Hair follicular keratinocyte (primary cell): ENCODE measurements around the gene SF3B4. TPM values are rescaled to one million over a fixed set of nuclear protein-coding genes. Genes with fewer than 3 reads are reported as not detected.

Experiments used
- total RNA-seq: library from RNA; depleted of rRNA; stranded (reverse); fragments of >200 nt; gene quantifications from 2 replicates; pipeline ENCODE4 v1.2.3, GENCODE V29; 2015

The SF3B4 gene
- 9.8 and 10.9 TPM in 2 replicates for total RNA-seq

DNA sequence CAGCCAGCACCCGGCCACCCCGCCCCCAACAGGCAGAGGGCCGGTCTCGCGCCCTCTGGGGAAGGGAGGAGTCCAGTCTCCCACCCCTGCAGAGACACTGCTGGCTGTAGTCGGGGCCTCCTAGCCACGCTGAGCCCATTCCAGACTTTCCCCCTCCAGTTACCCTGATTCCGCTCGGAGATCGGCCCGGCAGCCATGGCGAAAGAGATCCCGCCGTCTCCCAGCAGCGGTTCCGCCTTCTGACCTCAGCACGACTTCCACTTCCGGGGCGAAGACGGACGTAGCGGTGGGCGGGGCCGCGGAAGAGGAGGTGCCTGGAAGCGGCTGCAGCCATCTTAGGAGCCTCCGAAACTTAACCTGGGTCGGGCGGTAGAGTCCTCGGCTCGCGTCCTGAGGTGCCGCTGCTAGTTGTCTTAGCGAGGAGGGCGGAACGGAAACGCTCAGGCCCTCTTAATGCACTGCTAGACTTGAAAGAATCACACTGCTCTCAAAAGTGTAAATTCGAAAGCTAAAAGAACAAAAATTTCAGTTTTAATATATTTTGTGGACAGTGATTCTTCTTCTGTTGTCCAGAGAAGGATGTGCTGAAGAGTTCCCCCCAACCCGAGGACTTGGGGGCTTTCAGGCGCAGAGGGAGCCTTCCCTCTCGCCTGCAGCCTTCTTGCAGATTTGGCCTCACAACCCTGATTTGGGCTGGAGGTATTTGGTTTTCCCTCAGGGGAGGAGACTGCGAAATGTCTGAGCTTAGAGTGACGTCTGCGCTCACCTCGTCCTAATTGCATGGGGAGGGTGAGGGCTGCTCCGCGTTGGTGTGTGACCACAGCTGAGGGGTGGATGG, at the start of gene SF3B4:
TSS of gene SF3B4 (minus strand) at position 241 of the 838 bp plus-strand sequence. CDS start at position 197, 44 bp downstream.

DNA sequence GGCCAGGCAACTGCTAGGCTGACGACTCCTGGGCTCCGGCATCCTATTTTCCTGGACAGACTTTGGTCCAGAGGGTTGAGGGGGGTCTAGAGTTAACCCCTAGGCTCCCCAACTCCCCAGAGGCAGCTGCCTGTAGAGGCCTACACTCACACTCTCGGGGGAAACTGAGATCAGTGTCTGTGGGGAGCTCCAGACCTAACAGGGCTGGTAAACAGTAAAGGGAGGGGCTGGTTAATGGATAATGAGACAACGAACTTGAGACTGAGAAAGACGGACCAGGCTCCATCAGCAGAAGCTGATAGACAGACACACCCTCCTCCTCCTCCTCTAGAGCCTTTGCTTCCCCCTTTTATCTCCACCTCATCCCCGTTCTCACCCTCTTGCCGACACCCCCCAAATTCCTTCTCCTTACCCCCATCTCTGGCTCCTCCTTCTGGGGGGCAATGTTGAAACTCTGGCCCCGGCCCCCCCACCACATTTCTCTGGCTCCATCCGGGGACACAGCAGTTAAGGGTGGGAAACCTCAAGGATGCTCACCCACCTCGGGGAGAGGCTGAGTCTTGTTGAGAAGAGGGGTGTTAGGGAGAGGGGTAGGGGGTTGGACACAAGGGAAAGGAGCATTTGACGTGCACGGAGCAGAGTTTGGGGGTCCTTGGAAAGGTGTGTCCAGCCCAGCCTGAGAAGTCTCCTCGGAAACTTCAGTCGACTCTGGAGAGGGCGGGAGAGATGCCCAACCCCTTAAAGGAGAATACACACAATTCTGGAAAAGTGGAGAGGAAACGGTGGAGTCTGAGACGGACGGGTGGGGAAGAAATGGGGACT, 8.8 kb upstream of the SF3B4 start, which contains the start of gene MTMR11:
TSS of gene MTMR11 (minus strand) at position 710 of the 822 bp plus-strand sequence. CDS start at position 478, 232 bp downstream.

DNA sequence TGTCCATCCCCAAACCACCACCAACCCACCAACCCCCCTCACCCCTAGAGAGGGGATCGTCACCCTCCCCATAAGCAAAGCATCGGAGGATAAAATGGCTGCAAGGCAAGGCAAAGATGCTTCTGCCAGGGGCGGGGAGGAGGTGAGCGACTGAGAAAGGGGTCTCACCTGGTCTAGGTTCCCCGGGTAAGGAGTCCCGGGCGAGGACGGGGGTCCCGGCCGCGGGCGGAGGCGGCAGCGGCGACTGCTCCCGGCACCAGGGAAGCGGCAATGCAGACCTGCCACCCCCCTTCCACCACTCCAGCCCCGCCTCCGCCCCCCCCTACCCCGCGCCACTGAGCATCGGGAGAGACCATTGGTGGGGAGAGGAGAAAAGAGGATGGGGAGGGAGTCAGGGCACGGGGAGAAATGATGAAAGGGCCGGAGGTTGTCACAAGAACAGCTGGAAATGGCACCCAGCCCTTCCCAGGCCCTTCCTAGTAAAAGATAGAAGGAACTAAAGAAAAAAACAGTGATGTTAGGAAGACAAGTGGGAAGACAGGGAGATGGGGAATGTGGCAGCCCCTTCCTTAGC, 9.9 kb downstream of the SF3B4 start, which contains the start of gene SV2A:
TSS of gene SV2A (minus strand) at position 274 of the 574 bp plus-strand sequence. CDS start 4,004 bp downstream, outside the sequence.

GRCh38 chr1:149899460-149900284, 27.9 kb downstream of the SF3B4 start, which contains the start of gene BOLA1:
TSS of gene BOLA1 (plus strand) at chr1:149899568. CDS start at chr1:149900060, 492 bp downstream.

Other genes starting within 250 kb of the SF3B4 start
- gene FCGR1A, start 145.1 kb downstream of the SF3B4 start, total RNA-seq, result not detected in 2 replicates
- 14.1 and 17.6 TPM in 2 replicates for gene BOLA1, start 28.2 kb downstream of the SF3B4 start, total RNA-seq
- 1.3 and 2.2 TPM in 2 replicates for gene SV2A, start 10.0 kb downstream of the SF3B4 start, total RNA-seq
- gene MTMR11, start 9.1 kb upstream of the SF3B4 start, total RNA-seq, result 10.2 and 16.2 TPM in 2 replicates
- 6.4 and 7.5 TPM in 2 replicates for gene OTUD7B, start 82.9 kb upstream of the SF3B4 start, total RNA-seq
- 22.9 and 24.1 TPM in 2 replicates for gene VPS45, start 140.0 kb upstream of the SF3B4 start, total RNA-seq
- gene PLEKHO1, start 222.1 kb upstream of the SF3B4 start, total RNA-seq, result 5.6 and 5.8 TPM in 2 replicates